DND-41 (cell line): ENCODE data around the gene KRTAP10-7.
"Not testable (repeated sequence)": the region's sequence is repeated elsewhere in the genome, so short reads cannot be mapped to it uniquely, and the experiment has no call there.

Source experiments
- ATAC-seq: fragments of 200-7000 bp; cut with Tn5 transposase; 3 replicates; pipeline ENCODE4 v1.9.1; 2021; ENCODE audit warnings: low read depth; ENCODE audit not compliant: insufficient read depth
- DNase-seq: peaks from one replicate; pipeline ENCODE4 v3.0.0-alpha.2; 2020
- H2AFZ ChIP-seq: 2 replicates; pipeline ENCODE4 v1.6.0; 2012; ENCODE audit warnings: low read depth, low read length
- H3K27ac ChIP-seq: 2 replicates; pipeline ENCODE4 v1.5.1; 2012; ENCODE audit warnings: low read length, inconsistent platforms
- H3K27me3 ChIP-seq: fragments of 200-600 bp; sonication (generic); 2 replicates; pipeline ENCODE4 v1.6.0; 2012; ENCODE audit warnings: low read length, mild to moderate bottlenecking, inconsistent platforms; ENCODE audit not compliant: insufficient read depth, poor library complexity
- H3K36me3 ChIP-seq: 2 replicates; pipeline ENCODE4 v1.5.1; 2012; ENCODE audit warnings: low read length, inconsistent platforms; ENCODE audit not compliant: insufficient read depth
- H3K4me1 ChIP-seq: 2 replicates; pipeline ENCODE4 v1.5.1; 2012; ENCODE audit warnings: mild to moderate bottlenecking, low read length; ENCODE audit not compliant: insufficient read depth
- H3K4me2 ChIP-seq: 2 replicates; pipeline ENCODE4 v1.6.0; 2012; ENCODE audit warnings: mild to moderate bottlenecking, moderate library complexity, low read length, inconsistent platforms; ENCODE audit not compliant: insufficient read depth
- H3K4me3 ChIP-seq, 2 experiments: fragments of 200-600 bp in 1 of 2; shearing (Covaris generic) in 1 of 2; 2 replicates each; pipeline ENCODE4 v1.5.1; 2012 to 2016; ENCODE audit warnings: inconsistent platforms in 2 of 2, low read length in 2 of 2, mild to moderate bottlenecking in 2 of 2, low read depth in 1 of 2, moderate library complexity in 1 of 2
- H3K79me2 ChIP-seq: 2 replicates; pipeline ENCODE4 v1.6.0; 2012; ENCODE audit warnings: low read length, inconsistent platforms; ENCODE audit not compliant: insufficient read depth
- H3K9ac ChIP-seq: 2 replicates; pipeline ENCODE4 v1.6.0; 2012; ENCODE audit warnings: low read depth, mild to moderate bottlenecking, inconsistent platforms, low read length, moderate library complexity
- H3K9me3 ChIP-seq: 2 replicates; pipeline ENCODE4 v1.5.1; 2012; ENCODE audit warnings: low read length, moderate library complexity, mild to moderate bottlenecking, inconsistent platforms; ENCODE audit not compliant: insufficient read depth, severe bottlenecking
- H4K20me1 ChIP-seq: 2 replicates; pipeline ENCODE4 v1.6.0; 2012; ENCODE audit warnings: low read length; ENCODE audit not compliant: insufficient read depth
- CTCF ChIP-seq: IDR thresholded peaks from 2 replicates; pipeline ENCODE4 v1.5.1; 2012; ENCODE audit warnings: borderline replicate concordance, low read length, moderate library complexity, mild to moderate bottlenecking; ENCODE audit not compliant: poor library complexity, severe bottlenecking; ENCODE audit errors: extremely low read depth
- EZH2 ChIP-seq: IDR thresholded peaks from 3 replicates; pipeline ENCODE4 v1.6.1; 2012; ENCODE audit warnings: borderline replicate concordance, low read depth, mild to moderate bottlenecking, moderate library complexity, low read length, inconsistent platforms; ENCODE audit not compliant: severe bottlenecking

Gene KRTAP10-7

GRCh38 chr21:44596068-44596725 is 4.2 kb upstream of the KRTAP10-7 start:
- Histone ChIP-seq H3K4me2 (no peak overlapping the region), H3K27me3 (no peaks in the 10 kb centered on the region), H3K9ac (no peak overlapping the region), H3K79me2 (no peaks in the 10 kb centered on the region), H3K4me1 (no peaks in the 10 kb centered on the region), H3K27ac (no peak overlapping the region), H3K4me3 (no peak overlapping the region), H3K9me3 (no peaks in the 10 kb centered on the region), H4K20me1 (no peaks in the 10 kb centered on the region), H3K36me3 (no peaks in the 10 kb centered on the region), H2AFZ (no peak overlapping the region)
- TF ChIP-seq EZH2 (no peak), CTCF (no peak)
- no peak for DNase-seq
- ATAC-seq = no peak

GRCh38 chr21:44598061-44598460 is 2.3 kb upstream of the KRTAP10-7 start:
- Histone ChIP-seq H3K36me3 (no peaks in the 10 kb centered on the region), H3K27ac (no peak overlapping the region), H3K4me2 (no peak overlapping the region), H3K79me2 (no peaks in the 10 kb centered on the region), H3K27me3 (no peaks in the 10 kb centered on the region), H3K9ac (no peak overlapping the region), H4K20me1 (no peaks in the 10 kb centered on the region), H3K9me3 (no peaks in the 10 kb centered on the region), H3K4me1 (no peaks in the 10 kb centered on the region), H2AFZ (no peak overlapping the region), H3K4me3 (no peak overlapping the region)
- DNase-seq (no peak), ATAC-seq (no peak)
- TF ChIP-seq CTCF (no peak), EZH2 (no peak)

GRCh38 chr21:44599264-44600029 is 950 bp upstream of the KRTAP10-7 start:
- DNase-seq (no peak), ATAC-seq (no peak)
- no peak overlapping the region for H3K4me3 ChIP-seq
- TF ChIP-seq CTCF (no peak), EZH2 (no peak)
- no peak overlapping the region for H2AFZ ChIP-seq
- H3K27me3 ChIP-seq = no peaks in the 10 kb centered on the region
- no peaks in the 10 kb centered on the region for H3K36me3 ChIP-seq
- H3K4me1 ChIP-seq = no peaks in the 10 kb centered on the region
- no peak overlapping the region for H3K9ac ChIP-seq
- no peak overlapping the region for H3K27ac ChIP-seq
- H3K4me2 ChIP-seq = no peak overlapping the region
- no peaks in the 10 kb centered on the region for H3K79me2 ChIP-seq
- H4K20me1 ChIP-seq = no peaks in the 10 kb centered on the region
- H3K9me3 ChIP-seq = no peaks in the 10 kb centered on the region

GRCh38 chr21:44601091-44601490 is 694 bp downstream of the KRTAP10-7 start:
- H3K9ac ChIP-seq, H3K4me3 ChIP-seq, ATAC-seq, H3K79me2 ChIP-seq, H4K20me1 ChIP-seq, H3K36me3 ChIP-seq, H3K4me2 ChIP-seq, H3K4me1 ChIP-seq, H3K27ac ChIP-seq, H3K27me3 ChIP-seq, H3K9me3 ChIP-seq, H2AFZ ChIP-seq, DNase-seq: not testable (repeated sequence)
